Osteoblast (primary cell): ENCODE measurements around the gene ZFHX2. TPM values are rescaled to one million over a fixed set of nuclear protein-coding genes. Genes with fewer than 3 reads are reported as not detected.

ENCODE experiments used
- DNase-seq: peaks from one replicate; pipeline ENCODE4 v3.0.0; 2011; ENCODE audit warnings: low spot score, mixed read lengths; ENCODE audit not compliant: insufficient read length; ENCODE audit errors: missing footprints
- H2AFZ ChIP-seq: 2 replicates; pipeline ENCODE4 v1.6.0; 2011; ENCODE audit warnings: mild to moderate bottlenecking, low read length
- H3K27ac ChIP-seq: 2 replicates; pipeline ENCODE4 v1.5.1; 2011; ENCODE audit warnings: mild to moderate bottlenecking, low read depth, low read length, moderate library complexity
- H3K27me3 ChIP-seq: 2 replicates; pipeline ENCODE4 v1.6.0; 2012; ENCODE audit warnings: mild to moderate bottlenecking, control low read depth, inconsistent platforms, low read length, moderate library complexity; ENCODE audit not compliant: insufficient read depth
- H3K36me3 ChIP-seq: 2 replicates; pipeline ENCODE4 v1.5.1; 2011; ENCODE audit warnings: mild to moderate bottlenecking, low read length, control low read depth, moderate library complexity; ENCODE audit not compliant: insufficient read depth
- H3K4me1 ChIP-seq: 2 replicates; pipeline ENCODE4 v1.5.1; 2011; ENCODE audit warnings: mild to moderate bottlenecking, low read length, control low read depth, moderate library complexity; ENCODE audit not compliant: insufficient read depth
- H3K4me2 ChIP-seq: 2 replicates; pipeline ENCODE4 v1.6.0; 2011; ENCODE audit warnings: mild to moderate bottlenecking, low read length; ENCODE audit not compliant: insufficient read depth
- H3K4me3 ChIP-seq: fragments of 200-600 bp; sonication (generic); 3 replicates; pipeline ENCODE4 v1.5.1; 2012; ENCODE audit warnings: mild to moderate bottlenecking, low read length, inconsistent platforms; ENCODE audit not compliant: insufficient read depth
- H3K79me2 ChIP-seq: 2 replicates; pipeline ENCODE4 v1.6.0; 2012; ENCODE audit warnings: mild to moderate bottlenecking, low read length, control low read depth, inconsistent platforms; ENCODE audit not compliant: insufficient read depth
- H3K9me3 ChIP-seq: 2 replicates; pipeline ENCODE4 v1.5.1; 2011; ENCODE audit warnings: low read depth, low read length, control low read depth
- H4K20me1 ChIP-seq: 2 replicates; pipeline ENCODE4 v1.6.0; 2012; ENCODE audit warnings: mild to moderate bottlenecking, low read length, control low read depth; ENCODE audit not compliant: insufficient read depth
- CTCF ChIP-seq: IDR thresholded peaks from 2 replicates; pipeline ENCODE4 v1.5.1; 2011; ENCODE audit warnings: mild to moderate bottlenecking, low read depth, low read length, moderate library complexity; ENCODE audit errors: extremely low read depth
- total RNA-seq: library from RNA; depleted of rRNA; stranded (reverse); fragments of >200 nt; gene quantifications from 2 replicates; pipeline ENCODE4 v1.2.3, GENCODE V29; 2012

Gene ZFHX2
- total RNA-seq, 1 donor: 0.72 TPM

- no peaks in the 10 kb centered on the region for H3K9me3 ChIP-seq
- H3K27me3 ChIP-seq: no peaks in the 10 kb centered on the region
- no peaks in the 10 kb centered on the region for H4K20me1 ChIP-seq
Measured at GRCh38 chr14:23520899-23521533, 30.5 kb downstream of the ZFHX2 start.

GRCh38 chr14:23518709-23519108, 32.9 kb downstream of the ZFHX2 start:
- Histone ChIP-seq H3K79me2 (no peaks in the 10 kb centered on the region), H4K20me1 (no peaks in the 10 kb centered on the region), H3K36me3 (no peaks in the 10 kb centered on the region), H2AFZ (no peak overlapping the region), H3K9me3 (no peaks in the 10 kb centered on the region), H3K27ac (no peak overlapping the region), H3K27me3 (no peaks in the 10 kb centered on the region), H3K4me1 (no peaks in the 10 kb centered on the region), H3K4me2 (no peak overlapping the region), H3K4me3 (no peak overlapping the region)
- no peak for TF ChIP-seq CTCF
- peak; percentile 35 for DNase-seq

More at GRCh38 chr14:23520899-23521533, 30.5 kb downstream of the ZFHX2 start:
- peak; percentile 70 for DNase-seq
- Histone ChIP-seq H3K4me1 (no peaks in the 10 kb centered on the region), H2AFZ (no peak overlapping the region), H3K79me2 (no peaks in the 10 kb centered on the region), H3K4me2 (no peak overlapping the region), H3K36me3 (no peaks in the 10 kb centered on the region), H3K4me3 (no peak overlapping the region), H3K27ac (no peak overlapping the region)
- no peak for TF ChIP-seq CTCF

GRCh38 chr14:23517650-23518326, 33.8 kb downstream of the ZFHX2 start:
- no peaks in the 10 kb centered on the region for H4K20me1 ChIP-seq
- H2AFZ ChIP-seq: no peak overlapping the region
- no peaks in the 10 kb centered on the region for H3K36me3 ChIP-seq
- no peak overlapping the region for H3K27ac ChIP-seq
- TF ChIP-seq CTCF: no peak
- no peaks in the 10 kb centered on the region for H3K4me1 ChIP-seq
- no peaks in the 10 kb centered on the region for H3K9me3 ChIP-seq
- H3K79me2 ChIP-seq: no peaks in the 10 kb centered on the region
- DNase-seq: peak; percentile 44
- H3K4me2 ChIP-seq: no peak overlapping the region
- no peaks in the 10 kb centered on the region for H3K27me3 ChIP-seq
- H3K4me3 ChIP-seq: no peak overlapping the region

- Histone ChIP-seq H2AFZ (no peak overlapping the region), H3K27me3 (no peaks in the 10 kb centered on the region), H3K36me3 (no peaks in the 10 kb centered on the region), H3K4me1 (no peaks in the 10 kb centered on the region), H3K79me2 (no peaks in the 10 kb centered on the region), H3K4me3 (no peak overlapping the region), H4K20me1 (no peaks in the 10 kb centered on the region), H3K4me2 (no peak overlapping the region), H3K9me3 (no peaks in the 10 kb centered on the region), H3K27ac (no peak overlapping the region)
- DNase-seq: peak; percentile 58
- no peak for TF ChIP-seq CTCF
Measured at GRCh38 chr14:23514644-23514957, 37.0 kb downstream of the ZFHX2 start.
